Raji (cell line): ENCODE results near the gene MSH3.

ENCODE experiments used
- POLR2A ChIP-seq: IDR thresholded peaks from 2 replicates; pipeline ENCODE4 v1.6.1; 2011; ENCODE audit warnings: low read depth, low read length, control low read depth; ENCODE audit not compliant: insufficient read depth

The MSH3 gene

DNA sequence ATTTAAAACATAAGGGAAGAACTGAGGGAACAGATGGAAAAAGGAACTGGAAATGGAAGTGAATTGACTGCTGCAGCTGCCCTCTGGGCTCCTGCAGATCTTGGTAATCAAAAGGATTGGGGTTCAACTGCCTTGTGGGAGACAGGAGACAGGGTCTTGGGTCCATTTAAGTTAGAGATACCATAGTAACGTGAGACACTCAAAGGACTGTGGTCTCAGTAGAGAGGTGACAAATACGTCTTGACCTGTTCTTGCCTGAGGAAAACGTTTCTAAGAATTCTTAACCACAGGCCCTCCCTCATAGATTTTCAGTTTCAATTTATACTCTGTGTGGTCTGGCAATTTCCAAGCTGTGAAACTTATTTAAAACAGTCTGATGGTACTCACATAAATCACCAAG is 101.2 kb downstream of the MSH3 start:
- TF ChIP-seq POLR2A, result no peak

DNA sequence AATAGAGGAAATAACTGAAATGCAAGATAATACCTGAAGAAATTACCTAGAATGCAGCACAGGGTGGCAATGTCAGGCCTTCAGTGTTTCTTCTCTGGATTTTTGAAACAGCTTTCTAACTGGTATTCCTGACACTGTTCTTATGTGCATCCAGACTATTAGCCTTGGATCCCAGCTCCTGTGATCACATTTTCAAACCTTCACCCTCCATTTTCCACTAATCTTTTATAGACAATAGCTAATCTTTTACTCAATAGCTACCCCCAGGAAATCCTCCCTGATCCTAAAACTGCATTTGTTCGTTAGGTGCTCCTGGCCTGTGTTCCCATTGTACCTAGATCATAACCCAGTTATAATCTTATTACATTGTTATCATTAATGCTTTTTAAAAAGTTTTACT is 101.8 kb downstream of the MSH3 start:
- TF ChIP-seq POLR2A, result no peak

DNA sequence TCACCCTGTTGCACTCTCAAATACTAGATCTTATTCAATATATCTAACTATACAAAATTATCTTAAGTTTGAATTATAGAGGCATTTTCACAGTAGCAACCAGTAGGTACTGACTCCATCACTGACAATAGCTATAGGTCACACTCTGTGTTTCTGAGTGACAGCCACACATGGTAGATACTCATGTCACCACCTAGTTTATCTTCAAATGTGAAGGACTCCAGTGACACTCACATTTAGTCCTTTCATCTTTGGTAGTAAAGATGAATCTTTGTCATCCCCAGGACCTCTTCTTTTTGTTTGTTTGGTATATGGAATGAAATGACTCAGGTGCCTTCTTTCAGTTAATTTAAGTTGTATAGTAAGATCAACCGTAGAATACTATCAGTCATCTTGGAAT is 102.8 kb downstream of the MSH3 start:
- TF ChIP-seq POLR2A, result no peak

DNA sequence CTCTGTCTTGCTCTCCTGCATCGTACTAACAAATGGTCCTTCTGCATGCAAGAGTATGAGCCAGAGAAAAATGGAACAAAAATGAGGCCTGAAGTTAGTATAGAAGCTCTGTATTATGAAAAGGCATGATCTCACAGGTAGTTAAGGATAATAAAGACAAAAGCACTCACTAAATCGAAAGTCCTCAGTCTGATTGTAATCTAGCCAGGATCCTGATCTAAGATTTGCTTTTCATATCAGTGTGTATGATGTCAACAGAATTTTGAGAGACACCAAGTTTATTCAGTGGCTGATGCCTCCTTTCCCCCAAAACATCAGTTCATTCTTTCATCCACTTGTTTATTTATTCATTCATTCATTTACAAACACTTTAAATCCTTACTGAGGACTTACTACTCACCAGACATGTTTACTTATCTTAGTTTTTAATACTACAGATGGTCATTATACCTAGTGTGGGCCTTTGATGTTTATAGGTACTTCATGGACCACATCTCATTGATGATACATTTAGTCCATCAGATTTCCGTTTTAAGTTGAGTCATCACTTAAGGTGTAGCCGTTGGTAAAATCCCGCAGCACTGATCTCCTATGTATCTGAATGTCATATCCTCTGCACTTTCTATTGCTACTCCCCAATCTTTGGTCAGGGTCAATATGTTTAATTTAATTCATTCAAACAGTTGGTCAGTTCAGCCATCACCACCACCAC is 105.6 kb downstream of the MSH3 start:
- no peak for TF ChIP-seq POLR2A

DNA sequence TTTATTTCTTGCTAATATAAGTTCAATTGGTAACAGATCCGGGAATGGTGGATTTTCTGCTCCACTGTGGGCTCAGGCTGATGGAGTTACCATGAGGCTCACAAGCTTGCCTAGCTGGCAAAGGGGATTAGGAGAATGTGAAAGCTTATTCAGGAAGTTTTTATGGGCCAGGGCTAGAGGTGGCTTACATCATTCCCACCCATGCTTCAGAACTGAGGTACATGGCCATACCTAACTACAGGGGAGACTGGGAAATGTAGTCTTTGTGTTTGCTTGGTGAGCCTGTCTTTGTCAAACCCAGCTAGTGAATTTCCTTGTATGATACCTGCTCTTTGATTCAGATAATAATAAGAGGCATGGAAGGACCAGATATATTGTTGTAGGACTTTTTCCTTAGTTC is 106.2 kb downstream of the MSH3 start:
- no peak for TF ChIP-seq POLR2A

DNA sequence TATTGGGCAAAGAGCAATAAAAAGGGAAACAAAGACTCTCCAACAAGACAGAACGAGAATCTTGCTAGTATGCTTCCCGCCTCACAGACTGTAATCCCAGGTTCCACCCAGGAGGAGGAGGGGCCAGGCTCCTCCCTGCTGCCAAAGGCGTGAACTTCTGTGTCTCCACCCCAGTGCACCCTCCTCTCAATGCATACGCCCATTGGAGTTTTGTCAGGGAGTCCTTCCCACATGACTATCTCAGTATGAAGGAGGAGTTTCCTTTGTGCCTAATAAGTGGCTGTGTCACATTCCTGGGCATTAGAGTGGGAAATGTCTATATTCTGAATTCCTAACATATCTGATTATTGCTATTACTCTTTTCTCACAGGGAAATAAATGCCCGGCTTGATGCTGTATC is 106.7 kb downstream of the MSH3 start:
- TF ChIP-seq POLR2A, result no peak

DNA sequence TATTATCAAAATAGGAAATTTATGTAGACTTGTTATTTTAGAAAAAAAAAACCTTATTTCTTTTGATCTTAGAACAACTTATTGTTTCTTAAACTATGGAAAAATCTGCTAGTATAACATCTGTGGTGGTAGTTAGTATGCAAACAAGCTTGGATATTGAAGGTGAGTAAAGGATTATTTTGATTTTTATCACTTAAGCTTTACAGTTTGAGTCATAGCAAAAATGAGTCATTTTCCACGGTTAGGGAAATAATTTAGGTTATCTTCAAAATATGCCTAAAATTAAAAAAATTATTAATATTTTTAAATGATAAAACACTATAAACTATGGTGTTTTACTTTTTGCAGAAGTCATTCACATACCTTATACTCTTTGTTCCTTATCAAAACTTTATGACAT is 107.5 kb downstream of the MSH3 start:
- TF ChIP-seq POLR2A, result no peak

DNA sequence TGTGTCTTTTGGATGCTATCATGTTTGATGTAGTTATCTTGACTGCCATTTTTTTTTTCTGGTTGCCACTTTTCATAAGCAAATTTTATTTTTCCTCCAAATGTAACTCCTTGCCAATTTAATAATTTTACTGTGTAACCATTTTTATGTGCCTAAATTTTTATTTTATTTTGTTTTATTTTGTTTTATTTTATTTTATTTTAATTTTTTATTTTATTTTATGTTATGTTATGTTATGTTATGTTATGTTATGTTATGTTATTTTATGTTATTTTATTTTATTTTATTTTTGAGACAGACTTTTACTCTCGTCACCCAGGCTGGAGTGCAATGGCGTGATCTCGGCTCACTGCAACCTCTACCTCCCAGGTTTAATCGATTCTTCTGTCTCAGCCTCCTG is 108.1 kb downstream of the MSH3 start:
- TF ChIP-seq POLR2A, result no peak

DNA sequence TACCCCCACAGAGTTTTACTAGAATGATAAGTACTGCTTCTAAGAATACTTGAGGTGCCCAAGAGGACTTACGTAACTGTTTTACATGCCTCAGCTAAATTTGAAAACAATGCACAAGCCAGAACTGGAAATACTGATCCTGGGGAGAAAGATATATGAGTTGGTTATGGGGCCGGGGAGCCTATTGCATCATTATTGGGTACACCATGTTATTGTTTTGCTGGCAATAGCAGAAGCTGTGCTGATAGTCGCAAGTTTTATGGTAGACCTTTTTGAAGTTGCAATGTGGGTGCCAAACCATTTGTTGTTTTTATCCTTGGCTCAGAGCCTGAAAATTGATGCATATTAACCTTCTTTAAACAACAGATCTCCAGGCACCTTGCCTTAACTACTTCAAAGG is 108.8 kb downstream of the MSH3 start:
- no peak for TF ChIP-seq POLR2A

DNA sequence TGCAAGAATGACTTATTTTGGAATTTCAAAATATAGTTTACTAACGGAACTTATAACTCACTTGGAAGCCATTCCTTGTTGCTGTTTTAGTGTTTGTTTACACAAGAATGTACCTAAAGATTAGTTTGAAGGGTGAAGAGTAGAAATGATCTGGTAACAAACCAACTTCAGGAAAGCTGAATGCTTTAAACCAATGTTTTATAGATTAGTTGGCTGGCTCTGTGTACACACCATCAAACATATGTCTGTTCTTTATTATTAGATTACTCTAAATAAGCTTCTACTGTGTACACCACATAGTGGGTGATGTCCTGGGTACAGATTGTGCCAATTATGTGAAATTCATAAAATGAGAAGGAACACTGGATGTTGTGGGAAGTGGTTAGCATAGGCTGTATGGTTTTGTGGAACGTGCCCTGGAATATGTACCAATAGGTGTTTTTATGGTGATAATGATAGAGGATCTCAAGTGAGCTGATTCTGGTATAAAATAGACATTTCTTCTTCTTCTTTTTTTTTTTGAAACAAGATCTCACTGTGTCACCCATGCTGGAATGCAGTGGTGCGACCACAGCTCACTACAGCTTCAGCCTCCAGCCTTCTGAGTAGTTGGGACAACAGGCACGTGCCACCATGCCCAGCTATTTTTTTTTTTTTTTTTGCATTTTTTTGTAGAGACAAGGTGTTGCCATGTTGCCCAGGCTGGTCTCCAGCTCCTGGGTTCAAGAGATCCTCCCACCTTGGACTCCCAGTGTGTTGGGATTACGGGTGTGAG is 109.6 kb downstream of the MSH3 start:
- no peak for TF ChIP-seq POLR2A

DNA sequence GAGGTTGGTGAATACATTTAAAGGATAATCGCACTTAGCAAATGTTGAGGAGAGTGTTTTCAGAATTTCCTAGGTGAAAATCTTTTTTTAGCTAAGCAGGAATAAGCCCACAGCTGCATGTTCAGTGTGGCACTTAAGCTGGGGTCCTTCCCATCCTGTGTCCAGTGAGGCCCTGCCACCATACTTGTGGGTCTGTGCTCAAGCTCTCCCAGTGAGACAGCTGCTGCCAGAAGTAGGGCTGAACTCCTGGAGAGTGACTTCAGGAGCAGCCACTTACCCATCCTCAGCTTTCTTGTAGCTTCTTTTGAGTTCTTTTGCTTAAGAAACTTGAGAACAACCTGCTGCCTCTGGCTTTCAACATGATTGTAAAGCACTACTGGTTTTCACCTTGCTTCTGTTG is 110.3 kb downstream of the MSH3 start:
- TF ChIP-seq POLR2A, result no peak

DNA sequence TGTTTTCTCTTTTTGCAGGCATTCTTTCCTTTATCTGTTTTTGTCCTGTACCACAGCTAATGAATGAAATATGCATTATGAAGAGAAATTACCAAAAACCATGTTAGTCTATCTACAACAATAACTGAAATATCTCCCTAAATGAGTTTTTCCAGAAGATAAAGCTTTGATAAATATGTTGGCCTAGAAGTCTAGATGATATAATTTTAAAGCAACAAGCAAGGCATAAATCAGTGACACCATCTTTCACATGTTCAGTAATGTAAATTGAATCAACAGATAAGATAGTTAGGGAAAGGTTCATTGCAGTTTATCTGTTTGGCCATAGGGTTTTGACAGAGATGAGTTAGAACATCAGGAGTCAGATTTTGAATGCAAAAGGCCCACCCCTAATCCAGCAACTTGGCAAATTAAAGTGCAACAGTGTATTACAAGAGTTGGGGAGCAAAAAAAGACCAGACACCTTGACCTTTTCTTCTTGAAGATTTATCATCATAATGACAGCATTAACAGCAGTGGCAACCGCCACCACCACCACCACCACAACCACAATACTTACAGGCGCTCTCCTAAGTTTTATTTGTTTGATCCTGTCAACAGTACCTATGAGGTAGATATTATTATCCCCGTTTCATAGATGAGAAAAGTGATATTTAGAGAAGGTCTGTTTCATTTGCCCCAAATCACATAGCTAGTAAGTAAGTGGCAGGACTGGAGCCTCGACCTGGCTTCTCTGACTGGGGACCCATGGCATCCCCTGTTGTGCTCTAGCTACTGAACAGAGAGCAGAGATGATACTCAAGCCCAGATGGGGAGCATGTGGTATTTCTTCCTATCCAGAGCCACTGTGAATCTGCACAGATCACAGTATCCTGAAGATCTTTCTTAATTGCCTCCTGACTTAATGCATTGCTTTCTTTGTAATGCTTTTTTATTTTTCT is 123.2 kb downstream of the MSH3 start:
- TF ChIP-seq POLR2A, result no peak

DNA sequence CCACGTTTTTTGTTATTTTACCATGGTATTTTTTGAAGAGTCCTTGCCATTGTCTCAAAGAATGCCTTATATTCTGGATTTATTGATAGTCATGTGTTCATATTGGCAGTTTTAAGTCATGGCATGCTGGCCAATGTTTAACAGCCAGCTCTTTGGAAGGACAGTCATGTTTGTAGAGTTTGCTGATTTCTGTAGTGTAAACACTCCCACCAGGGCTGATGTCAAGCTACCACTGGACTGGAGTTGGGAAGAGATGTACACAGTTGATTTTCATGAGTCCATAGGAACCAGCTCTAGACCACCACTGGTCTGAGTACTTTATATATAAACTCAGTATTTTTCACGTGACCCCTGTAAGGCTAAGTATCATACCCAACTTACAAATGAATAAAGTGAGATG is 125.6 kb downstream of the MSH3 start:
- no peak for TF ChIP-seq POLR2A

DNA sequence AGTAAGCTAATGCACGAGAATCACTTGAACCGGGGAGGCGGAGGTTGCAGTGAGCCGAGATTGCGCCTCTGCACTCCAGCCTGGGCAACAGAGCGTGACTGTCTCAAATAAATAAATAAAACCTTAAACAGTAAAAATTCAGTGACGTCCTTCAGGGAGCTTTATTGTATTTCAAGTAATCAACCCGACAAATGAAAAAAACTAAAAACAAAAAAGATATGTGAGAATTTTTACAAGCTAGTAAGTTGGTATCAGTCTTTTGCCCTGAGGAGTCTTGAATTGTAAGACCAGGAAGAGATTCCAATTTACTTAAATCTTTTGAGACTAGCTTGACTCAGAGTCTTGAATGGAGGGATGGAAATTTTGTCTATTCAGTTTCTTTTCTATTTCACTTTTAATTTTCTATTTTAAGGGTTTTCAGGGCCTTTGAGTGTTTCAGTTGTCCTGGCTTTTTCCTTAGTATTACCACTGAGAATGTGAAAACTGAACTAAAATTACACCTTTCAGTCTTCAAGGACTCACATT is 126.4 kb downstream of the MSH3 start:
- TF ChIP-seq POLR2A, result no peak

DNA sequence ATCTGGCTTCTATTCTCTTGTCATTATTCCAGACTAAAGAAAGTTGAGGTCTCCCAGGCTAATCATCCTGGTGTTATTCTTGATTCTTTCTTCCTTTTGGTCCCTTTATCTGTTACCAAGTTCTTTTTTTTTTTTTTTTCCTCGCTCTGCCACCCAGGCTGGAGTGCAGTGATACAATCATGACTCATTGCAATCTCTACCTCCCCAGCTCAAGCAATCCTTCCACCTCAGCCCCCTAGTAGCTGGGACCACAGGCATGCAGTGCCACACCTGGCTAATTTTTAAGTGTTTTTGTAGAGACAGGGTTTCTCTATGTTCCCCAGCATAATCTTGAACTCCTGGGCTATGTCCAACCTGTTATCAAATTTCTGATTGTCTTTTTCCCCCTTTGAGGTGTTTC is 126.9 kb downstream of the MSH3 start:
- TF ChIP-seq POLR2A, result no peak
